A172 (cell line): Measurements from ENCODE around the gene CD3D. TPM values are rescaled to one million over a fixed set of nuclear protein-coding genes. Genes with fewer than 3 reads are reported as not detected.

Experiments
- DNase-seq: peaks from one replicate; pipeline ENCODE4 v3.0.0-alpha.2; 2015; ENCODE audit warnings: low spot score
- total RNA-seq: library from RNA; depleted of rRNA; stranded (reverse); fragments of >200 nt; shearing (Covaris generic); gene quantifications from 2 replicates; pipeline ENCODE4 v1.2.3, GENCODE V29; 2014; rRNA removed

Gene CD3D
- total RNA-seq, 1 experiment from 2014 or later = not detected

GRCh38 chr11:118304227-118304567 is 38.3 kb downstream of the CD3D start:
- DNase-seq = no peak

- DNase-seq = no peak
These were observed 40.8 kb downstream of the CD3D start for GRCh38 chr11:118301600-118302195.

GRCh38 chr11:118295815-118296454 is 46.6 kb downstream of the CD3D start:
- DNase-seq = peak; percentile 22

- no peak for DNase-seq
These were observed 47.3 kb downstream of the CD3D start for GRCh38 chr11:118295199-118295598.

GRCh38 chr11:118294053-118294452 is 48.5 kb downstream of the CD3D start:
- DNase-seq = no peak

GRCh38 chr11:118291477-118292135 is 50.9 kb downstream of the CD3D start:
- no peak for DNase-seq

GRCh38 chr11:118290923-118291322 is 51.6 kb downstream of the CD3D start:
- no peak for DNase-seq

GRCh38 chr11:118289401-118289800 is 53.1 kb downstream of the CD3D start:
- no peak for DNase-seq

Other genes with a start within 250 kb of the CD3D start
- gene SCN4B, start 189.9 kb downstream of the CD3D start, total RNA-seq = 0.84 TPM in 1 of 2 replicates, not detected in the other
- gene SCN2B, start 166.1 kb downstream of the CD3D start, total RNA-seq = not detected in 2 replicates
- gene JAML, start 117.7 kb downstream of the CD3D start, total RNA-seq = not detected in 2 replicates
- gene MPZL3, start 90.3 kb downstream of the CD3D start, total RNA-seq = 1.8 and 2.0 TPM in 2 replicates
- not detected in 2 replicates for gene MPZL2, start 78.4 kb downstream of the CD3D start, total RNA-seq
- not detected in 2 replicates for gene CD3E, start 38.0 kb downstream of the CD3D start, total RNA-seq
- not detected in 2 replicates for gene CD3G, start 1.6 kb upstream of the CD3D start, total RNA-seq
- 24.8 and 25.4 TPM in 2 replicates for gene UBE4A, start 16.9 kb upstream of the CD3D start, total RNA-seq
- gene ATP5MG, start 58.9 kb upstream of the CD3D start, total RNA-seq = 49.2 and 49.7 TPM in 2 replicates
- 15.2 and 19.1 TPM in 2 replicates for gene KMT2A, start 93.8 kb upstream of the CD3D start, total RNA-seq
- not detected in 2 replicates for gene TTC36, start 184.8 kb upstream of the CD3D start, total RNA-seq
- 0.24 and 1.3 TPM in 2 replicates for gene TMEM25, start 188.5 kb upstream of the CD3D start, total RNA-seq
- 34.6 and 40.5 TPM in 2 replicates for gene IFT46, start 223.2 kb upstream of the CD3D start, total RNA-seq
- 92.7 and 102 TPM in 2 replicates for gene ARCN1, start 229.7 kb upstream of the CD3D start, total RNA-seq